HepG2 (cell line): ENCODE data around the gene RUSF1. TPM values are rescaled to one million over a fixed set of nuclear protein-coding genes. Genes with fewer than 3 reads are reported as not detected.
A peak's percentile ranks its signal among the peaks of the same experiment; 100 is the strongest.

Experiments used
- AGO2 ChIP-seq: fragments of 200-400 bp; formaldehyde crosslinking; optimal IDR thresholded peaks from 2 replicates; pipeline ENCODE3; 2017; ENCODE audit warnings: mild to moderate bottlenecking, low read depth, low read length, moderate library complexity
- HNRNPK ChIP-seq: fragments of 200-400 bp; formaldehyde crosslinking; IDR thresholded peaks from 2 replicates; pipeline ENCODE4 v1.6.1; 2018; ENCODE audit warnings: low read length, low read depth, moderate library complexity, mild to moderate bottlenecking; ENCODE audit not compliant: poor library complexity, severe bottlenecking
- HNRNPUL1 ChIP-seq: fragments of 200-400 bp; formaldehyde crosslinking; IDR thresholded peaks from 2 replicates; pipeline ENCODE4 v1.6.1; 2017; ENCODE audit warnings: low read depth, mild to moderate bottlenecking, low read length, moderate library complexity
- HOXA5 ChIP-seq: sonication (generic); formaldehyde crosslinking; IDR thresholded peaks from 2 replicates; pipeline ENCODE4 v1.4.0; 2020; ENCODE audit warnings: missing genetic modification reagents
- KAT8 ChIP-seq: IDR thresholded peaks from 2 replicates; pipeline ENCODE4 v1.6.1; 2016; ENCODE audit warnings: missing genetic modification reagents, missing compliant biosample characterization
- KDM5A ChIP-seq: fragments of 200-600 bp; sonication (generic); IDR thresholded peaks from 2 replicates; pipeline ENCODE4 v1.7.0; 2018; ENCODE audit warnings: antibody characterized with exemption, mild to moderate bottlenecking, low read length, borderline replicate concordance
- KLF15 ChIP-seq: sonication (generic); formaldehyde crosslinking; IDR thresholded peaks from 2 replicates; pipeline ENCODE4 v1.8.1; 2023; ENCODE audit warnings: borderline replicate concordance, mild to moderate bottlenecking, inconsistent platforms, missing genetic modification reagents, mixed read lengths
- NR2F6 ChIP-seq, 2 experiments: IDR thresholded peaks; 2 replicates each; pipeline ENCODE4 v1.6.1; 2016; ENCODE audit warnings: antibody characterized with exemption in 1 of 2, mild to moderate bottlenecking in 1 of 2
- RBAK ChIP-seq: sonication (generic); formaldehyde crosslinking; IDR thresholded peaks from 2 replicates; pipeline ENCODE4 v1.5.1; 2020; ENCODE audit warnings: mild to moderate bottlenecking, missing genetic modification reagents
- RBM22 ChIP-seq: fragments of 200-400 bp; formaldehyde crosslinking; optimal IDR thresholded peaks from 2 replicates; pipeline ENCODE3; 2017; ENCODE audit warnings: mild to moderate bottlenecking, low read length, moderate library complexity
- SATB2 ChIP-seq: sonication (generic); formaldehyde crosslinking; IDR thresholded peaks from 2 replicates; pipeline ENCODE4 v1.5.0; 2020; ENCODE audit warnings: missing genetic modification reagents
- SOX13 ChIP-seq, 3 experiments: fragments of 450-650 bp in 1 of 3; sonication (generic) in 1 of 3; formaldehyde crosslinking in 1 of 3; IDR thresholded peaks in 2 of 3; conservative IDR thresholded peaks in 1 of 3; 2 replicates each; pipeline versions ENCODE4 v1.5.0 to v1.6.1; 2016 to 2020; ENCODE audit warnings: antibody characterized with exemption in 1 of 3, mild to moderate bottlenecking in 1 of 3, missing compliant biosample characterization in 1 of 3, missing genetic modification reagents in 1 of 3, moderate library complexity in 1 of 3
- WIZ ChIP-seq: sonication (generic); formaldehyde crosslinking; IDR thresholded peaks from 2 replicates; pipeline ENCODE4 v1.5.1; 2020; ENCODE audit warnings: mild to moderate bottlenecking, missing genetic modification reagents
- ZNF224 ChIP-seq: sonication (generic); formaldehyde crosslinking; IDR thresholded peaks from 2 replicates; pipeline ENCODE4 v1.5.0; 2020; ENCODE audit warnings: mild to moderate bottlenecking, missing genetic modification reagents
- ZNF33A ChIP-seq: sonication (generic); formaldehyde crosslinking; IDR thresholded peaks from 2 replicates; pipeline ENCODE4 v1.5.1; 2020; ENCODE audit warnings: missing genetic modification reagents, mild to moderate bottlenecking, moderate library complexity, borderline replicate concordance
- ZNF431 ChIP-seq: sonication (generic); formaldehyde crosslinking; IDR thresholded peaks from 2 replicates; pipeline ENCODE4 v1.9.0; 2022; ENCODE audit warnings: missing genetic modification reagents, low read depth, mild to moderate bottlenecking, borderline replicate concordance
- ZNF460 ChIP-seq: sonication (generic); formaldehyde crosslinking; IDR thresholded peaks from 2 replicates; pipeline ENCODE4 v1.5.1; 2020; ENCODE audit warnings: missing genetic modification reagents, mild to moderate bottlenecking, borderline replicate concordance
- ZNF652 ChIP-seq: IDR thresholded peaks from 2 replicates; pipeline ENCODE4 v1.6.1; 2016; ENCODE audit warnings: low read depth, borderline replicate concordance
- ZNF724P ChIP-seq: sonication (generic); formaldehyde crosslinking; IDR thresholded peaks from 2 replicates; pipeline ENCODE4 v1.8.0; 2022; ENCODE audit warnings: missing genetic modification reagents, borderline replicate concordance
- ZNF790 ChIP-seq: sonication (generic); formaldehyde crosslinking; IDR thresholded peaks from 2 replicates; pipeline ENCODE4 v1.8.0; 2022; ENCODE audit warnings: missing genetic modification reagents, mild to moderate bottlenecking, borderline replicate concordance
- polyA plus RNA-seq, 8 experiments: library from polyadenylated mRNA; depleted of rRNA in 3 of 8; stranded (reverse) in 7 of 8; unstranded in 1 of 8; fragments of >200 nt; fragmentation: Illumina TruSeq in 4 of 8; extraction: Trizol in 4 of 8; gene quantifications; 2 replicates each; pipeline versions ENCODE4 v1.2.1 to v1.2.3, GENCODE V29; 2011 to 2016; ENCODE audit warnings: low read depth in 4 of 8, missing spikeins in 1 of 8, mixed read lengths in 1 of 8; ENCODE audit not compliant: insufficient read depth in 1 of 8
- total RNA-seq, 5 experiments: library from RNA; depleted of rRNA; stranded (reverse); fragments of >200 nt; fragmentation: Illumina TruSeq; extraction: Trizol; gene quantifications; 2 replicates each; pipeline ENCODE4 v1.2.3, GENCODE V29; 2016; ENCODE audit warnings: low read depth in 1 of 5
- TF ChIP-seq, protein P1 (sequence below): sonication (generic); formaldehyde crosslinking; IDR thresholded peaks from 2 replicates; pipeline ENCODE4 v1.5.0; 2020; ENCODE audit warnings: mild to moderate bottlenecking, missing genetic modification reagents
- TF ChIP-seq, protein P2 (sequence below): sonication (generic); formaldehyde crosslinking; IDR thresholded peaks from 2 replicates; pipeline ENCODE4 v1.4.0; 2020; ENCODE audit warnings: missing genetic modification reagents, borderline replicate concordance
- TF ChIP-seq, protein P3 (sequence below): IDR thresholded peaks from 2 replicates; pipeline ENCODE4 v1.6.1; 2016; ENCODE audit warnings: missing biosample characterization, missing genetic modification reagents, low read depth

The RUSF1 gene
- total and polyA plus RNA-seq, 2 of the 13 experiments (the other 11 are each of a cell fraction or from before 2014, with no cell fraction given) = 40.8 to 50.2 TPM

DNA sequence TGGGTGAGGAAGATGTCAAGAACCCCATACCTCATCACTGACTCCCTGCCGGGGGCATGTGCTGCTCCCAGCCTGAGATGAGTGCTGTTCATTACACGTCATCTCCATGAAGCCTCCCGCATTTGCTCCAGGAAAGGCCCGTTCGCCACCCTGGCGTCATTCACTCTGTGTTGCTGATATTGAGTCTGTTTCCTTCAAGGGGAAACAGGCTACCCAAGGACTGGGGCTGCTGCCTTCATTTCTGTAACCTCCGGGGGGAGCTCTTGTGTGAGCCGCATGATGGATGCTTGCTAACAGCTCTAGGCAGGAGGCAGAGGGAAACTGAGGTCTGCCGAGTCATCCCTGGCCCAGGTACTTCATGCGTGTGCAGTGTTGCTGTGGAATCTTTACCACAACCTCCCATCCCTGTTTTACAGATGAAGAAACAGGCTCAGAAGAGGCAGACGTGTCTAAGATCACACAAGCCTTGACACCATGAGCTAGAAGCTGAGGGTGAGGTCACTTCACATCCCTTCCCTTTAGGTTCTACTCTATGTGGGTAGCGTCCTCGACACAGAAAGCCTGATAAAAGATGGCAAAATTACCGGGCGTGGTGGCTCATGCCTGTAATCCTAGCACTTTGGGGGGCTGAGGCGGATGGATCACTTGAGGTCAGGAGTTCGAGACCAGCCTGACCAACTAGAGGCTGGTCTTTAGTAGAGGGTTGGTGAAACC is 52.4 kb downstream of the RUSF1 start (continued):
- TF ChIP-seq, protein P1, sequence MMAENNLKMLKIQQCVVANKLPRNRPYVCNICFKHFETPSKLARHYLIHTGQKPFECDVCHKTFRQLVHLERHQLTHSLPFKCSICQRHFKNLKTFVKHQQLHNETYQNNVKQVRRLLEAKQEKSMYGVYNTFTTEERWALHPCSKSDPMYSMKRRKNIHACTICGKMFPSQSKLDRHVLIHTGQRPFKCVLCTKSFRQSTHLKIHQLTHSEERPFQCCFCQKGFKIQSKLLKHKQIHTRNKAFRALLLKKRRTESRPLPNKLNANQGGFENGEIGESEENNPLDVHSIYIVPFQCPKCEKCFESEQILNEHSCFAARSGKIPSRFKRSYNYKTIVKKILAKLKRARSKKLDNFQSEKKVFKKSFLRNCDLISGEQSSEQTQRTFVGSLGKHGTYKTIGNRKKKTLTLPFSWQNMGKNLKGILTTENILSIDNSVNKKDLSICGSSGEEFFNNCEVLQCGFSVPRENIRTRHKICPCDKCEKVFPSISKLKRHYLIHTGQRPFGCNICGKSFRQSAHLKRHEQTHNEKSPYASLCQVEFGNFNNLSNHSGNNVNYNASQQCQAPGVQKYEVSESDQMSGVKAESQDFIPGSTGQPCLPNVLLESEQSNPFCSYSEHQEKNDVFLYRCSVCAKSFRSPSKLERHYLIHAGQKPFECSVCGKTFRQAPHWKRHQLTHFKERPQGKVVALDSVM (CRISPR knock-in tag) = no peak
- TF ChIP-seq RBM22 (no peak), SATB2 (CRISPR knock-in tag) (no peak), KAT8 (CRISPR knock-in tag) (no peak), ZNF224 (no peak), KLF15 (CRISPR knock-in tag) (no peak), NR2F6 (IDR thresholded peaks at IDR 0.05) (no peak), NR2F6 (CRISPR knock-in tag; IDR thresholded peaks at IDR 0.05) (no peak), HNRNPK (no peak), AGO2 (peak; percentile 33), WIZ (CRISPR knock-in tag) (no peak), HOXA5 (CRISPR knock-in tag) (no peak), ZNF33A (CRISPR knock-in tag) (no peak), ZNF790 (CRISPR knock-in tag) (no peak), KDM5A (no peak), ZNF652 (CRISPR knock-in tag) (no peak), SOX13 (IDR thresholded peaks at IDR 0.05) (no peak), SOX13 (CRISPR knock-in tag; conservative IDR thresholded peaks at IDR 0.05 in 1 of 2, IDR thresholded peaks at IDR 0.05 in 1 of 2) (no peak), RBAK (CRISPR knock-in tag) (no peak), ZNF431 (0 out of 2 replicates have a peak, but pooled peaks have one; percentile 32), ZNF460 (CRISPR knock-in tag) (no peak), HNRNPUL1 (no peak), ZNF724P (CRISPR knock-in tag) (no peak)
- TF ChIP-seq, protein P2, sequence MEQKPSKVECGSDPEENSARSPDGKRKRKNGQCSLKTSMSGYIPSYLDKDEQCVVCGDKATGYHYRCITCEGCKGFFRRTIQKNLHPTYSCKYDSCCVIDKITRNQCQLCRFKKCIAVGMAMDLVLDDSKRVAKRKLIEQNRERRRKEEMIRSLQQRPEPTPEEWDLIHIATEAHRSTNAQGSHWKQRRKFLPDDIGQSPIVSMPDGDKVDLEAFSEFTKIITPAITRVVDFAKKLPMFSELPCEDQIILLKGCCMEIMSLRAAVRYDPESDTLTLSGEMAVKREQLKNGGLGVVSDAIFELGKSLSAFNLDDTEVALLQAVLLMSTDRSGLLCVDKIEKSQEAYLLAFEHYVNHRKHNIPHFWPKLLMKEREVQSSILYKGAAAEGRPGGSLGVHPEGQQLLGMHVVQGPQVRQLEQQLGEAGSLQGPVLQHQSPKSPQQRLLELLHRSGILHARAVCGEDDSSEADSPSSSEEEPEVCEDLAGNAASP (CRISPR knock-in tag) = no peak
- TF ChIP-seq, protein P3, sequence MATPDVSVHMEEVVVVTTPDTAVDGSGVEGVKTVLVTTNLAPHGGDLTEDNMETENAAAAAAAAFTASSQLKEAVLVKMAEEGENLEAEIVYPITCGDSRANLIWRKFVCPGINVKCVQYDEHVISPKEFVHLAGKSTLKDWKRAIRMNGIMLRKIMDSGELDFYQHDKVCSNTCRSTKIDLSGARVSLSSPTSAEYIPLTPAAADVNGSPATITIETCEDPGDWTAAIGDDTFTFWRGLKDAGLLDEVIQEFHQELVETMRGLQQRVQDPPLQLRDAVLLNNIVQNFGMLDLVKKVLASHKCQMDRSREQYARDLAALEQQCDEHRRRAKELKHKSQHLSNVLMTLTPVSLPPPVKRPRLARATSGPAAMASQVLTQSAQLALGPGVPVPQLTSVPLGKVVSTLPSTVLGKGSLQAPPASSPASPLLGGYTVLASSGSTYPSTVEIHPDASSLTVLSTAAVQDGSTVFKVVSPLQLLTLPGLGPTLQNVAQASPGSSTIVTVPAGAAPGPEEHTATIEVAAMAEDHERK (CRISPR knock-in tag) = no peak
